ENCODE data around the gene ST8SIA5.

DNA sequence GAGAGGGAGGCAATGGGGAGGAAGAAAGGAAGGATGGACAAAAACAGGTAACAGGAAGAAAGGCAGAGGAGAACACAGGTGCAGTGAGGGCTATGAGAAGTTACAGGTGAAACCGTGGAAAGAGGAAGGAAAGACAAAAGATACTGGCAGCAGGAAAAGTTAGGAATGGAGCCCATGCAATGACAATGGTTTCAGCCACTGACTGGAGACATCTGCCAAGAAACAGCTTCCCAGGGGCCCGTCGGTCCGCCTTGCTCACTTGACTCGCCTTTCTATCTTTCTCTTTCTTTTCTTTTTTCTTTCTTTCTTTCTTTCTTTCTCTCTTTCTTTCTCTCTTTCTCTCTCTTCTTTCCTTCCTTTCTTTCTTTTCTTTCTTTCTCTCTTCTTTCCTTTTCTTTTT is 37.5 kb downstream of the ST8SIA5 start:
- TF ChIP-seq, protein P1, sequence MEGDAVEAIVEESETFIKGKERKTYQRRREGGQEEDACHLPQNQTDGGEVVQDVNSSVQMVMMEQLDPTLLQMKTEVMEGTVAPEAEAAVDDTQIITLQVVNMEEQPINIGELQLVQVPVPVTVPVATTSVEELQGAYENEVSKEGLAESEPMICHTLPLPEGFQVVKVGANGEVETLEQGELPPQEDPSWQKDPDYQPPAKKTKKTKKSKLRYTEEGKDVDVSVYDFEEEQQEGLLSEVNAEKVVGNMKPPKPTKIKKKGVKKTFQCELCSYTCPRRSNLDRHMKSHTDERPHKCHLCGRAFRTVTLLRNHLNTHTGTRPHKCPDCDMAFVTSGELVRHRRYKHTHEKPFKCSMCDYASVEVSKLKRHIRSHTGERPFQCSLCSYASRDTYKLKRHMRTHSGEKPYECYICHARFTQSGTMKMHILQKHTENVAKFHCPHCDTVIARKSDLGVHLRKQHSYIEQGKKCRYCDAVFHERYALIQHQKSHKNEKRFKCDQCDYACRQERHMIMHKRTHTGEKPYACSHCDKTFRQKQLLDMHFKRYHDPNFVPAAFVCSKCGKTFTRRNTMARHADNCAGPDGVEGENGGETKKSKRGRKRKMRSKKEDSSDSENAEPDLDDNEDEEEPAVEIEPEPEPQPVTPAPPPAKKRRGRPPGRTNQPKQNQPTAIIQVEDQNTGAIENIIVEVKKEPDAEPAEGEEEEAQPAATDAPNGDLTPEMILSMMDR (IDR thresholded peaks at IDR 0.05; ENCODE audit: extremely low read depth in 1 of 2, insufficient read depth in 1 of 2, low read depth in 1 of 2, low read length in 2 of 2): no peak
- TF ChIP-seq POLR2A (IDR thresholded peaks at IDR 0.05; ENCODE audit: low read depth, low read length) (no peak), JUN (IDR thresholded peaks at IDR 0.05; ENCODE audit: borderline replicate concordance, insufficient read depth, insufficient read length, low read depth) (no peak), MYC (IDR thresholded peaks at IDR 0.05; ENCODE audit: low read depth, low read length) (no peak), EZH2 (IDR thresholded peaks at IDR 0.05; ENCODE audit: borderline replicate concordance, low read depth, low read length, severe bottlenecking) (no peak), MAX (IDR thresholded peaks at IDR 0.05; ENCODE audit: insufficient read depth, insufficient read length) (no peak), POLR2AphosphoS5 (IDR thresholded peaks at IDR 0.05; ENCODE audit: insufficient read depth, low read depth, low read length) (no peak), GATA2 (IDR thresholded peaks at IDR 0.05; ENCODE audit: insufficient read depth, insufficient read length, low read depth, low read length) (no peak)

Data from endothelial cell of umbilical vein (primary cell).